GM15510 (cell line): ENCODE data around the gene TAF3.

ENCODE experiments used
- POLR2A ChIP-seq: IDR thresholded peaks from 3 replicates; pipeline ENCODE4 v1.6.1; 2011; ENCODE audit warnings: borderline replicate concordance; ENCODE audit not compliant: insufficient read length; ENCODE audit errors: extremely low read depth

Gene TAF3

GRCh38 chr10:8053446-8054243 is 235.3 kb downstream of the TAF3 start:
- peak; percentile 52 for TF ChIP-seq POLR2A

- TF ChIP-seq POLR2A: no peak
These were observed 235.9 kb downstream of the TAF3 start for GRCh38 chr10:8054244-8054493.

GRCh38 chr10:8054494-8055407 is 236.4 kb downstream of the TAF3 start, which contains the start of gene GATA3:
Gene GATA3, plus strand, starts transcription at chr10:8054688. Its CDS starts 968 bp downstream, at chr10:8055656.
- peak; percentile 25 for TF ChIP-seq POLR2A

- peak; percentile 24 for TF ChIP-seq POLR2A
These were observed 237.4 kb downstream of the TAF3 start for GRCh38 chr10:8055420-8056349.

- TF ChIP-seq POLR2A: no peak
These were observed 238.1 kb downstream of the TAF3 start for GRCh38 chr10:8056378-8056777.

- peak; percentile 39 for TF ChIP-seq POLR2A
These were observed 238.6 kb downstream of the TAF3 start for GRCh38 chr10:8056871-8057331.

- TF ChIP-seq POLR2A: no peak
These were observed 239.4 kb downstream of the TAF3 start for GRCh38 chr10:8057636-8058273.

- no peak for TF ChIP-seq POLR2A
These were observed 240.2 kb downstream of the TAF3 start for GRCh38 chr10:8058274-8059111.

GRCh38 chr10:8059191-8059936 is 241.1 kb downstream of the TAF3 start:
- TF ChIP-seq POLR2A: no peak

- no peak for TF ChIP-seq POLR2A
These were observed 241.9 kb downstream of the TAF3 start for GRCh38 chr10:8060010-8060703.

GRCh38 chr10:8060704-8061121 is 242.4 kb downstream of the TAF3 start:
- no peak for TF ChIP-seq POLR2A
